ENCODE results near the gene SACM1L. TPM values are rescaled to one million over a fixed set of nuclear protein-coding genes. Genes with fewer than 3 reads are reported as not detected.

SACM1L gene
- total and polyA plus RNA-seq, 2 of the 13 experiments (the other 11 are each of a cell fraction or from before 2014, with no cell fraction given), result 15.1 to 27.8 TPM

DNA sequence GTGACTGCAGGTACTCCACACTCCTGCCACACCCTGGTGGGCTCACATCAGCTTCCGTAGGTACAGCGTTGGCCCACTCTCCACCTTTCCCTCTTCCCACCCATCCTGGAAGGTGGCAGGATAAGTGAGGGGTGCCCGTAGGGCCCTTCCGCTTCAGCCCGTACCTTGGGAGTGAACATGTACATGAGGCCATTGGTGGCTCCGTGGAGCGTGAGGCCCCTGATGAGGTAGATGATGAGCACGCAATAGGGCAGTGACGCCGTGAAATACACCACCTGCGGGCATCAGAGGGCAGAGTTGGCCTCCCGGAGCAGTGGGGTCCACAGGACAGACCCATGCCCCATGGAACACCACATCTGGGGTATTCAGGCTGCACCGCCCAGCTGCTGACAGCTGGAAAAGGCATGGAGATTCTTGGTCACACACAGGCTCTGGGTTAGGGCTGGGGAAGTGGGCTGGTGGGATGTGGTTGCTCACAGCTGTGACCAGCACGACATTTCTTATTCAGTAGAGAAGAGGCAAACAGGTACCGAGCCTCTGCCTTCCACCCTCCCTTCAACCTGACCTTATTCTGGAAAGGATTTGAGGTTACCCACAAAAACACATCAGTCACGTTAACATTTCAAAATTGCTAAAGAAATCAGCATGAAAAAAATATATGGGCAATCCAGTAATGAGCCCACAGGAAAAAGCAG is 83.3 kb downstream of the SACM1L start:
- intact Hi-C loops (cut with micrococcal nuclease; ENCODE audit: unreplicated experiment), result no loop called here
- ATAC-seq (no peak), FAIRE-seq (no peak), DNase-seq (ENCODE audit: low spot score) (no peak)
- H3K4me1 ChIP-seq (ENCODE audit: insufficient read depth, low read length), result no peaks in the 10 kb centered on the region
- H3K4me3 ChIP-seq (replicated peaks in 1 of 3; ENCODE audit: insufficient read depth in 1 of 3, low read depth in 2 of 3, low read length in 3 of 3), result no peak overlapping the region
- TF ChIP-seq, protein P1, sequence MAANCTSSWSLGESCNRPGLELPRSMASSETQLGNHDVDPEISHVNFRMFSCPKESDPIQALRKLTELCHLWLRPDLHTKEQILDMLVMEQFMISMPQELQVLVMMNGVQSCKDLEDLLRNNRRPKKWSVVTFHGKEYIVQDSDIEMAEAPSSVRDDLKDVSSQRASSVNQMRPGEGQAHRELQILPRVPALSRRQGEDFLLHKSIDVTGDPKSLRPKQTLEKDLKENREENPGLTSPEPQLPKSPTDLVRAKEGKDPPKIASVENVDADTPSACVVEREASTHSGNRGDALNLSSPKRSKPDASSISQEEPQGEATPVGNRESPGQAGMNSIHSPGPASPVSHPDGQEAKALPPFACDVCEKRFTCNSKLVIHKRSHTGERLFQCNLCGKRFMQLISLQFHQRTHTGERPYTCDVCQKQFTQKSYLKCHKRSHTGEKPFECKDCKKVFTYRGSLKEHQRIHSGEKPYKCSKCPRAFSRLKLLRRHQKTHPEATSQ (CRISPR knock-in tag; IDR thresholded peaks at IDR 0.05; ENCODE audit: borderline replicate concordance), result no peak
- TF ChIP-seq, protein P2, sequence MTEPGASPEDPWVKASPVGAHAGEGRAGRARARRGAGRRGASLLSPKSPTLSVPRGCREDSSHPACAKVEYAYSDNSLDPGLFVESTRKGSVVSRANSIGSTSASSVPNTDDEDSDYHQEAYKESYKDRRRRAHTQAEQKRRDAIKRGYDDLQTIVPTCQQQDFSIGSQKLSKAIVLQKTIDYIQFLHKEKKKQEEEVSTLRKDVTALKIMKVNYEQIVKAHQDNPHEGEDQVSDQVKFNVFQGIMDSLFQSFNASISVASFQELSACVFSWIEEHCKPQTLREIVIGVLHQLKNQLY (CRISPR knock-in tag; IDR thresholded peaks at IDR 0.05), result no peak
- no TSS peak for BruUV-seq (replicated peaks)
- H4K20me1 ChIP-seq (ENCODE audit: insufficient read depth, low read length), result no peaks in the 10 kb centered on the region
- no peak overlapping the region for H3K9ac ChIP-seq (ENCODE audit: insufficient read depth, low read depth, low read length)
- H3K9me3 ChIP-seq (ENCODE audit: low read length), result no peaks in the 10 kb centered on the region
- in situ Hi-C loops (cut with HindIII; ENCODE audit: extremely low pct_ligation_motif_present, low pct_unique_long_range_greater_than_20kb), result no loop called here
- no peaks in the 10 kb centered on the region for H3K79me2 ChIP-seq (ENCODE audit: insufficient read depth, low read length)
- H3K4me2 ChIP-seq (ENCODE audit: low read depth, low read length), result no peak overlapping the region
- no peak overlapping the region for H2AFZ ChIP-seq (ENCODE audit: low read length)
- 0% methylated on average over 3 of the region's 16 CpGs for WGBS (ENCODE audit: low lambda C conversion rate)
- H3K36me3 ChIP-seq (replicated peaks in 1 of 2; ENCODE audit: control insufficient read depth in 1 of 2, insufficient read depth in 2 of 2, low read length in 2 of 2), result no peaks in the 10 kb centered on the region
- ChIA-PET POLR2A (no interaction called here), CTCF (ENCODE audit: low intra/inter-chr PET ratio, low total read pairs) (no interaction called here)
- H3K27me3 ChIP-seq (ENCODE audit: control insufficient read depth in 1 of 2, insufficient read depth in 2 of 2, low read length in 2 of 2), result peaks cover 0 to 38% of the 10 kb centered on the region in 2 experiments; a peak in 4 of 5 replicates
- no peak overlapping the region for H3K27ac ChIP-seq (ENCODE audit: extremely low read length, insufficient read depth, low read length)

DNA sequence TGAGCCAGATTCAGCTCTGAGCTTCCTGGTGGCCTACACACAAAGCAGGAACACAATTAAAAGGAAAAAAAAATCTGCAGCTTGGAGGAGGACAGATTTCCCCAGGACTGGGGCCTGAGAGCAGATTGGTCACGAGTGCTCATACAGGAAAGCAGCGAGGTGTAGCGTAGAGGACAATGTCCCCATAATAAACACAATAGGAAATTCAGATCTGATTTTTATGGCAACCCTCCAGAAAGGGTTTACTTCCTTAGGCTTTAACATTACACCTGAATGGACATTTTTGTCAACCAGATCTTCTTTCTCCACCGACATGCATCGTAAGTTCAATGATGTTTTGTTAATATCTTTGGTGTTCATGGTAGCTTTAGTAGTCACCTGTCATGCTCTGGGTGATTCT is 83.9 kb downstream of the SACM1L start:
- no peaks in the 10 kb centered on the region for H3K4me1 ChIP-seq (ENCODE audit: insufficient read depth, low read length)
- no peaks in the 10 kb centered on the region for H3K36me3 ChIP-seq (replicated peaks in 1 of 2; ENCODE audit: control insufficient read depth in 1 of 2, insufficient read depth in 2 of 2, low read length in 2 of 2)
- H3K9ac ChIP-seq (ENCODE audit: insufficient read depth, low read depth, low read length), result no peak overlapping the region
- no peak overlapping the region for H3K27ac ChIP-seq (ENCODE audit: extremely low read length, insufficient read depth, low read length)
- peaks cover 0 to 44% of the 10 kb centered on the region in 2 experiments; a peak in 4 of 5 replicates for H3K27me3 ChIP-seq (ENCODE audit: control insufficient read depth in 1 of 2, insufficient read depth in 2 of 2, low read length in 2 of 2)
- H3K9me3 ChIP-seq (ENCODE audit: low read length), result no peaks in the 10 kb centered on the region
- CTCF ChIA-PET (ENCODE audit: low intra/inter-chr PET ratio, low total read pairs), result no interaction called here
- no TSS peak for BruUV-seq (replicated peaks)
- in situ Hi-C loops (cut with HindIII; ENCODE audit: extremely low pct_ligation_motif_present, low pct_unique_long_range_greater_than_20kb) (no loop called here), intact Hi-C loops (cut with micrococcal nuclease; ENCODE audit: unreplicated experiment) (no loop called here)
- ATAC-seq (no peak), DNase-seq (ENCODE audit: low spot score) (no peak), FAIRE-seq (no peak)
- POLR2A ChIA-PET, result no interaction called here
- no peaks in the 10 kb centered on the region for H3K79me2 ChIP-seq (ENCODE audit: insufficient read depth, low read length)
- H4K20me1 ChIP-seq (ENCODE audit: insufficient read depth, low read length), result no peaks in the 10 kb centered on the region
- 17% methylated on average over 5 of the region's 5 CpGs for WGBS (ENCODE audit: low lambda C conversion rate)
- H2AFZ ChIP-seq (ENCODE audit: low read length), result no peak overlapping the region
- no peak overlapping the region for H3K4me3 ChIP-seq (replicated peaks in 1 of 3; ENCODE audit: insufficient read depth in 1 of 3, low read depth in 2 of 3, low read length in 3 of 3)
- H3K4me2 ChIP-seq (ENCODE audit: low read depth, low read length), result no peak overlapping the region
- TF ChIP-seq, protein P3, sequence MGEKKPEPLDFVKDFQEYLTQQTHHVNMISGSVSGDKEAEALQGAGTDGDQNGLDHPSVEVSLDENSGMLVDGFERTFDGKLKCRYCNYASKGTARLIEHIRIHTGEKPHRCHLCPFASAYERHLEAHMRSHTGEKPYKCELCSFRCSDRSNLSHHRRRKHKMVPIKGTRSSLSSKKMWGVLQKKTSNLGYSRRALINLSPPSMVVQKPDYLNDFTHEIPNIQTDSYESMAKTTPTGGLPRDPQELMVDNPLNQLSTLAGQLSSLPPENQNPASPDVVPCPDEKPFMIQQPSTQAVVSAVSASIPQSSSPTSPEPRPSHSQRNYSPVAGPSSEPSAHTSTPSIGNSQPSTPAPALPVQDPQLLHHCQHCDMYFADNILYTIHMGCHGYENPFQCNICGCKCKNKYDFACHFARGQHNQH (CRISPR knock-in tag; IDR thresholded peaks at IDR 0.05), result no peak
- TF ChIP-seq JARID2 (CRISPR knock-in tag; IDR thresholded peaks at IDR 0.05; ENCODE audit: insufficient replicate concordance) (no peak), FOXK2 (IDR thresholded peaks at IDR 0.05) (no peak), RNF2 (conservative IDR thresholded peaks at IDR 0.05; ENCODE audit: low read depth) (no peak), ZNF224 (CRISPR knock-in tag; IDR thresholded peaks at IDR 0.05) (no peak), CHCHD3 (CRISPR knock-in tag; IDR thresholded peaks at IDR 0.05) (no peak), GATAD2A (CRISPR knock-in tag; IDR thresholded peaks at IDR 0.05) (no peak), ZNF570 (CRISPR knock-in tag; IDR thresholded peaks at IDR 0.05; ENCODE audit: borderline replicate concordance) (no peak), GLI4 (CRISPR knock-in tag; IDR thresholded peaks at IDR 0.05; ENCODE audit: borderline replicate concordance) (no peak), SMAD9 (CRISPR knock-in tag; IDR thresholded peaks at IDR 0.05) (no peak), CBFB (CRISPR knock-in tag; IDR thresholded peaks at IDR 0.05) (no peak)
- TF ChIP-seq, protein P4, sequence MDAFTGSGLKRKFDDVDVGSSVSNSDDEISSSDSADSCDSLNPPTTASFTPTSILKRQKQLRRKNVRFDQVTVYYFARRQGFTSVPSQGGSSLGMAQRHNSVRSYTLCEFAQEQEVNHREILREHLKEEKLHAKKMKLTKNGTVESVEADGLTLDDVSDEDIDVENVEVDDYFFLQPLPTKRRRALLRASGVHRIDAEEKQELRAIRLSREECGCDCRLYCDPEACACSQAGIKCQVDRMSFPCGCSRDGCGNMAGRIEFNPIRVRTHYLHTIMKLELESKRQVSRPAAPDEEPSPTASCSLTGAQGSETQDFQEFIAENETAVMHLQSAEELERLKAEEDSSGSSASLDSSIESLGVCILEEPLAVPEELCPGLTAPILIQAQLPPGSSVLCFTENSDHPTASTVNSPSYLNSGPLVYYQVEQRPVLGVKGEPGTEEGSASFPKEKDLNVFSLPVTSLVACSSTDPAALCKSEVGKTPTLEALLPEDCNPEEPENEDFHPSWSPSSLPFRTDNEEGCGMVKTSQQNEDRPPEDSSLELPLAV (CRISPR knock-in tag; conservative IDR thresholded peaks at IDR 0.05; ENCODE audit: low read depth), result no peak
